Posterior cingulate gyrus (tissue), 11 donors: ENCODE data around the gene RNH1.
A peak's percentile ranks its signal among the peaks of the same experiment; 100 is the strongest.

ENCODE experiments used
- DNase-seq, 10 donors: peaks; one replicate each; pipeline versions ENCODE4 v3.0.0 to v3.0.0-alpha.2; 2020 to 2021; ENCODE audit warnings: mixed read lengths in 3 of 10
- intact Hi-C: fragments of 100-400 bp; cut with DNase I; formaldehyde crosslinking; loops from one replicate; pipeline ENCODE4 v1.15.1; 2023

Gene RNH1

GRCh38 chr11:526192-526591 lies 19.1 kb upstream of the RNH1 start:
- DNase-seq: peak in 1 of 10 donors; percentile 58
- intact Hi-C loops: no loop called here

GRCh38 chr11:521177-521688 lies 14.2 kb upstream of the RNH1 start:
- DNase-seq: no peak

GRCh38 chr11:520428-521176 lies 13.6 kb upstream of the RNH1 start:
- intact Hi-C loops: no loop called here
- DNase-seq: peak in 1 of 10 donors; percentile 63

More at GRCh38 chr11:521177-521688, 14.2 kb upstream of the RNH1 start:
- intact Hi-C loops: no loop called here

- intact Hi-C loops: loop anchor here (2.0 to 5.0 kb wide), 2 partner anchors 71 to 112 kb away; no protein-coding TSS in a partner anchor
- DNase-seq: peak; percentile 54 to 96 (median 76)
Measured at GRCh38 chr11:518463-519202, 11.6 kb upstream of the RNH1 start.

GRCh38 chr11:516918-517685 lies 10.1 kb upstream of the RNH1 start:
- intact Hi-C loops: loop anchor here (5.0 kb wide), 1 partner anchor 70 kb away; no protein-coding TSS in a partner anchor
- peak in 2 of 10 donors; percentile 68 to 84 for DNase-seq

- intact Hi-C loops: loop anchor here (5.0 kb wide), 1 partner anchor 69 kb away; no protein-coding TSS in a partner anchor
- DNase-seq: no peak
Measured at GRCh38 chr11:516400-516799, 9.4 kb upstream of the RNH1 start.

- intact Hi-C loops: loop anchor here (5.0 kb wide), 1 partner anchor 68 kb away; no protein-coding TSS in a partner anchor
- DNase-seq: no peak
Measured at GRCh38 chr11:515131-515530, 8.1 kb upstream of the RNH1 start.

GRCh38 chr11:514606-515005 lies 7.6 kb upstream of the RNH1 start:
- intact Hi-C loops: loop anchor here (5.0 kb wide), 1 partner anchor 67 kb away; no protein-coding TSS in a partner anchor
- DNase-seq: no peak

- intact Hi-C loops: no loop called here
- peak in 1 of 10 donors; percentile 52 for DNase-seq
Measured at GRCh38 chr11:512761-513595, 5.9 kb upstream of the RNH1 start.

GRCh38 chr11:508956-509355 lies 1.9 kb upstream of the RNH1 start:
- intact Hi-C loops: loop anchor here (5.0 kb wide), 1 partner anchor 137 kb away; no protein-coding TSS in a partner anchor
- peak in 1 of 10 donors; percentile 58 for DNase-seq

- DNase-seq: peak in 1 of 10 donors; percentile 68
- intact Hi-C loops: loop anchor here (5.0 kb wide), 1 partner anchor 136 kb away; no protein-coding TSS in a partner anchor
Measured at GRCh38 chr11:507727-508515, 879 bp upstream of the RNH1 start.

- intact Hi-C loops: loop anchor here (1.0 to 5.0 kb wide), 2 partner anchors 56 to 134 kb away; partner anchors contain the start of gene PTDSS2
- peak; percentile 96 to 100 (median 97) for DNase-seq
Measured at GRCh38 chr11:506238-506994, 626 bp downstream of the RNH1 start.

- peak in 1 of 10 donors; percentile 67 for DNase-seq
- intact Hi-C loops: loop anchor here (5.0 kb wide), 1 partner anchor 133 kb away; no protein-coding TSS in a partner anchor
Measured at GRCh38 chr11:504994-505344, 2.1 kb downstream of the RNH1 start.

GRCh38 chr11:504053-504993 lies 2.7 kb downstream of the RNH1 start:
- intact Hi-C loops: no loop called here
- DNase-seq: peak in 4 of 10 donors; percentile 47 to 85 (median 76)

GRCh38 chr11:503179-503981 lies 3.7 kb downstream of the RNH1 start:
- intact Hi-C loops: no loop called here
- DNase-seq: peak; percentile 73 to 98 (median 82)
